Kidney (tissue), 14 donors: ENCODE measurements around the gene SOBP. TPM values are rescaled to one million over a fixed set of nuclear protein-coding genes. Genes with fewer than 3 reads are reported as not detected.

ENCODE experiments used
- DNase-seq, 5 donors: peaks; one replicate each; pipeline ENCODE4 v3.0.0-alpha.2; 2013 to 2020
- FAIRE-seq: peaks from 2 replicates; lab custom pipeline; 2012; peaks lifted over from hg19 to GRCh38; lab: Jason Lieb, UNC
- H3K27ac ChIP-seq, 2 donors: one replicate each; pipeline ENCODE4 v1.7.0; 2013; ENCODE audit warnings: low read depth in 2 of 2, low read length in 2 of 2, inconsistent platforms in 1 of 2
- H3K27me3 ChIP-seq: one replicate; pipeline ENCODE4 v1.7.1; 2013; ENCODE audit warnings: low read length, inconsistent platforms; ENCODE audit not compliant: control insufficient read depth, insufficient read depth
- H3K36me3 ChIP-seq, 3 donors: one replicate each; pipeline versions ENCODE4 v1.7.0 to v1.7.1; 2013; ENCODE audit warnings: low read length in 3 of 3, control low read depth in 1 of 3, inconsistent platforms in 1 of 3; ENCODE audit not compliant: insufficient read depth in 3 of 3, control insufficient read depth in 2 of 3
- H3K4me1 ChIP-seq, 3 donors: one replicate each; pipeline versions ENCODE4 v1.7.0 to v1.7.1; 2013; ENCODE audit warnings: low read length in 3 of 3, inconsistent platforms in 1 of 3, low read depth in 1 of 3; ENCODE audit not compliant: control insufficient read depth in 2 of 3, insufficient read depth in 2 of 3
- H3K4me3 ChIP-seq, 3 donors: one replicate each; pipeline versions ENCODE4 v1.7.0 to v1.8.1; 2013; ENCODE audit warnings: low read length in 3 of 3, control low read depth in 1 of 3, inconsistent platforms in 1 of 3
- H3K9ac ChIP-seq, 3 donors: one replicate each; pipeline versions ENCODE4 v1.7.0 to v1.7.1; 2013; ENCODE audit warnings: low read length in 3 of 3, control low read depth in 1 of 3, inconsistent platforms in 1 of 3
- H3K9me3 ChIP-seq, 3 donors: one replicate each; pipeline versions ENCODE4 v1.7.0 to v1.7.1; 2013; ENCODE audit warnings: low read length in 3 of 3, control low read depth in 1 of 3, inconsistent platforms in 1 of 3; ENCODE audit not compliant: control insufficient read depth in 2 of 3, insufficient read depth in 1 of 3
- CTCF ChIP-seq: IDR thresholded peaks from 3 replicates; pipeline ENCODE4 v1.5.1; 2012; ENCODE audit warnings: mild to moderate bottlenecking, moderate library complexity, borderline replicate concordance; ENCODE audit not compliant: insufficient read depth; ENCODE audit errors: extremely low read depth
- intact Hi-C: fragments of 100-400 bp; cut with DNase I; formaldehyde crosslinking; loops from one replicate; pipeline ENCODE4 v1.11.1; 2022
- polyA plus RNA-seq: library from polyadenylated mRNA; stranded (reverse); fragments of 350-450 nt; fragmentation: Illumina TruSeq; extraction: RNeasy Lipid Tissue Mini Kit (QIAGEN cat#74804); gene quantifications from one replicate; pipeline ENCODE4 v1.2.3, GENCODE V29; 2014; ENCODE audit warnings: low read depth, low replicate concordance; ENCODE audit not compliant: insufficient read depth
- total RNA-seq: library from RNA; stranded (reverse); fragmentation: NEBNext Ultra II Directional; extraction: Animal tissue kit (Norgen Biotek cat#: 25700); gene quantifications from one replicate; pipeline ENCODE4 v1.2.1, GENCODE V29; 2021
- donor health status: control.
- donor health status: control.
- donor health status: control.
- donor health status: control.
- donor health status: control.
- donor health status: DM: yes; HTN: yes; CAD: no.
- donor health status: Normal renal cell carcinoma (clear cell type).

The SOBP gene
- total and polyA plus RNA-seq, 2 donors from 2014 or later: 5.4 to 9.5 TPM

GRCh38 chr6:107654764-107655163, 164.8 kb downstream of the SOBP start:
- Histone ChIP-seq H3K9ac (no peak overlapping the region), H3K27ac (no peak overlapping the region), H3K4me1 (peaks cover 0 to 3% (median 0%) of the 10 kb centered on the region in 3 donors), H3K27me3 (no peaks in the 10 kb centered on the region), H3K4me3 (no peak overlapping the region), H3K9me3 (no peaks in the 10 kb centered on the region), H3K36me3 (no peaks in the 10 kb centered on the region)
- FAIRE-seq (no peak), DNase-seq (no peak)
- intact Hi-C loops: no loop called here
- TF ChIP-seq CTCF: no peak

GRCh38 chr6:107655245-107655644, 165.3 kb downstream of the SOBP start:
- H3K9me3 ChIP-seq: no peaks in the 10 kb centered on the region
- DNase-seq (peak in 3 of 5 donors; percentile 62 to 79 (median 64)), FAIRE-seq (no peak)
- H3K4me1 ChIP-seq: peaks cover 0 to 3% (median 0%) of the 10 kb centered on the region in 3 donors
- H3K9ac ChIP-seq: no peak overlapping the region
- H3K36me3 ChIP-seq: no peaks in the 10 kb centered on the region
- intact Hi-C loops: no loop called here
- TF ChIP-seq CTCF: peak; percentile 27
- H3K27ac ChIP-seq: no peak overlapping the region
- no peaks in the 10 kb centered on the region for H3K27me3 ChIP-seq
- no peak overlapping the region for H3K4me3 ChIP-seq

GRCh38 chr6:107655864-107656263, 165.9 kb downstream of the SOBP start:
- H3K36me3 ChIP-seq: no peaks in the 10 kb centered on the region
- intact Hi-C loops: no loop called here
- FAIRE-seq (no peak), DNase-seq (peak in 2 of 5 donors; percentile 36 to 69)
- no peaks in the 10 kb centered on the region for H3K9me3 ChIP-seq
- TF ChIP-seq CTCF: no peak
- H3K27me3 ChIP-seq: no peaks in the 10 kb centered on the region
- H3K4me1 ChIP-seq: peaks cover 0 to 3% (median 0%) of the 10 kb centered on the region in 3 donors
- H3K9ac ChIP-seq: no peak overlapping the region
- no peak overlapping the region for H3K27ac ChIP-seq
- no peak overlapping the region for H3K4me3 ChIP-seq

- Histone ChIP-seq H3K27ac (no peak overlapping the region), H3K9ac (no peak overlapping the region), H3K9me3 (no peaks in the 10 kb centered on the region), H3K36me3 (no peaks in the 10 kb centered on the region), H3K4me1 (peaks cover 0 to 3% (median 0%) of the 10 kb centered on the region in 3 donors), H3K27me3 (no peaks in the 10 kb centered on the region), H3K4me3 (no peak overlapping the region)
- intact Hi-C loops: no loop called here
- no peak for TF ChIP-seq CTCF
- DNase-seq: peak in 2 of 5 donors; percentile 42 to 58
- FAIRE-seq: no peak
Observed at GRCh38 chr6:107656401-107656800, 166.5 kb downstream of the SOBP start.
